GM21619 (cell line): Measurements from ENCODE around the gene MYOZ1.
"Not testable (repeated sequence)": the region's sequence is repeated elsewhere in the genome, so short reads cannot be mapped to it uniquely, and the experiment has no call there.

Experiments
- ATAC-seq: cut with Tn5 transposase; IDR thresholded peaks from one replicate; pipeline ENCODE4 v1.9.1; 2021; ENCODE audit not compliant: unreplicated experiment

The MYOZ1 gene

DNA sequence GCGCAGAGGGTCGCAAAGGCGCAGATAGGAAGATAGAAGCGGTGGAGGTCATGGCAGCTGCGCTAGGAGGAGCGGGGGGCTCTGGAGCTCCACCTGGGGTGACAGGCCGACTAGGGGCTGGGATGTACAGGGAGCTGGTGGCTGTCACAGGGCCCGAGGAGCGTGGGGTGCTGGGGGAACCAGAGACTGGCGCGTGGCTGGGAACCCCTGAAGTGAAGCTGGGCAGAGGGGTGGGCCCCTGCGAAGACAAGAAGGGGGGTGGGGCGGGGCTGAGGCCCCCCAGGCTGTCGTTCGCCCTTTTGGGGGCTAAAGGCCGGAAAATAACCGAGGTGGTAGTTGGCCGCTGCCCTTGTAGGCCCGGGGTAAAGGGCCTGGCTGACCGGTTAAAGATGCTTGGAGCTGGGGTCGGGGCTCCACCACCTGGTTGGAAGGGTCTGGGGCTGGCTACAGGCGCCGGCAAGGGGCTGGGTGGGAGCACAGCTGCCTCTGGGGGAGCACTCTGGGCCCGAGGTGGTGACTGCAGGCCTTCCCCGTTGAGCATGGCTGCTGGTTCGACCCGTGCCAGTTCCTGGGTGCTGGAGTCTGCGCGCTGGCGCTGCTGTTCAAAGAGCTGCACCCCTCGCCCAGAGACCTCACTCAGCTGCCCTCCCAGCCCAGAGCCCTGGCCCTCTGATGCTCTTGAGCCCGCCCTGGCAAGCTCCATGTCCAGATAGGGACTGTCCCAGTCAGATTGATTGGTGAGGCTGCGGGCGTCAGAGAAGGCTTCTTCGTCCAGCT, 6.8 kb upstream of the MYOZ1 start:
- ATAC-seq, result no peak

DNA sequence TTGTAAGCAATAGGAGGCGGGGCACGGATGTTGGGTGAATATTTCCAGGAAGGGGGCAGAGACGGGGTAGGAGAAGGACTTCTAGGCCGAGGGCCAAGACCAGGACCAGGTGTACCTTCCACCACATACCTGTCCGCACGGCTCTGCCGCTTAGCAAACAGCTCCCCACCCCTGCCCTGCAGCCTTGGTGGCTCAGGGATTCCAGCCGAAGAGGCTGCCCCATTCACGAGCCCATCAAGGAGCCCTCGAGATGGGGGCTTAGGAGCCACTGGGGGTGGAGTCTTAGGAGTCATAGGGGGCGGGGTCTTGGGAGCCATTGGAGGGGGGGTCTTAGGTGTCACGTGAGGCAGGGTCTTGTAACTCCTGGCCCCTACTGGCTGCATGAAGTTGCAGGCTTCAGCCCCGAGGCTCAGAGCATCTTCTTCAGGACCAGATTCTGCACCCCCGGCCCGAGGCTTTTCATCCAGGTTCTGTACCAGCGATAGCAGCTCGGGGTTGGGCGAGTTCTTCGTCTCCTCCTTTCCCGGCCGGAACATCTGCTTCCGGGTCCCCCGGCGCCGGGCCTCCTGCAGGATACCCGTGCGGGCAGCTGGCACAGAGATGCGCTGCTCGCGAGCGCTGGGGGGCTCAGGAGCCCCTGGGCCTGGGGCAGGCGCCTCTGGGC, 6.1 kb upstream of the MYOZ1 start:
- ATAC-seq, result no peak

DNA sequence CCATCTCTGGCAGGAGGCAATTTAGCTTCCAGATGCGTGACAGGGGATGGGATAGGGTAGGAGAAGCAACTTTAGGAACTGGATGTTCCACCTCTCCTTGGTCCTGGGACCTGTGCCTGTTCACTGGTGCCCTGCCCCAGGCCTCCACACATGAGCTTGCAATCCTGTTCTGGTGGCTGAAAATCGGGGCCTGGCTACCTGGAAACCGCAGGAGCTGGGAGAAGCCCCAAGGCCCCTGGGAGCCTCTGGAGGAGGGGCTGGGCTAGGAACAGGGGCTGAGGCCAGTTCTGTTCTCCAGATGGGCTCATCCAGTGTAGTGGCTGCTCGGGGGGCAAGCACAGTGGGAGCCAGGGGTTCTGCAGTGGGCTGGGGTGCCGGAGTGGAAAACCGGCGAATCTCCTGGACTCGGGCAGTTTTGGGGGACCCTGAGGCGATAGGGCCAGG, 5.3 kb upstream of the MYOZ1 start:
- ATAC-seq, result no peak

DNA sequence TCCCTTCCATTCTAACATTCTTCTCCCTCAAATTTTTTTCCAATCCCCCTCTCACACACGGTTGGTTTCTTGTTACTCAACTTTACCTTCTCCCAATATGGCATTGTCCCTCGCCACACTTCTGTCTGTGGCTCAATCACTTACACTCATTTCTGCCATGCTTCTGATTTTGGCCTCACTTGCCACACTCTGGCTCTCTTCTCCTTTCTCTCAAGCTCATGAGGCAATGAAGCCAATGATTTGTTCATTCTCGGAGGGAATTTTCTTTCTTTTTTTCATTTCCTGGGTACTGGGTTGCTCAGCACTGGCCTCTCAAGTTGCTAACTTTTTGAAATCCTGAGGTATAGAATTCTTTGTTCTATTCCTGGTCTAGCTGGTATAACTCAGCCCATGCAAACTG, 4.0 kb upstream of the MYOZ1 start:
- ATAC-seq, result no peak

DNA sequence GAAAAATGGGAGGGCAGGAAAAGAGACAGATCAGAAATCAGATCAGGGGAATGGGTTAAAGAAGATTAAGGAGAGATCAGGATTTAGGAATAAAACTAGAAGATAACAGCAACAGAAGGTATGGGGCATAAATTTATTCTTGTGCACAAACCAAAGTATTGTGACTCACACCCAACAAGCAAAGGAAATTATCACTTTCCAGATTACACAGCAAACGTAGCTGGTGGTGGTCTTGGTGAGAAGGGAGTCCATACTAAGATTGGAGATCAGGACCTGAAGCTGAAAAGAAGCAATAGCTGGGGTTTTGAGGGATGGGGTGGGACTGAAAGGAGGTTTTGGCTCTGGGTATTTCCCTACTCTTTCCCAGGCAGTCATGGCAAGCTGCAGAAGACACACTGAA, 3.5 kb upstream of the MYOZ1 start:
- no peak for ATAC-seq

DNA sequence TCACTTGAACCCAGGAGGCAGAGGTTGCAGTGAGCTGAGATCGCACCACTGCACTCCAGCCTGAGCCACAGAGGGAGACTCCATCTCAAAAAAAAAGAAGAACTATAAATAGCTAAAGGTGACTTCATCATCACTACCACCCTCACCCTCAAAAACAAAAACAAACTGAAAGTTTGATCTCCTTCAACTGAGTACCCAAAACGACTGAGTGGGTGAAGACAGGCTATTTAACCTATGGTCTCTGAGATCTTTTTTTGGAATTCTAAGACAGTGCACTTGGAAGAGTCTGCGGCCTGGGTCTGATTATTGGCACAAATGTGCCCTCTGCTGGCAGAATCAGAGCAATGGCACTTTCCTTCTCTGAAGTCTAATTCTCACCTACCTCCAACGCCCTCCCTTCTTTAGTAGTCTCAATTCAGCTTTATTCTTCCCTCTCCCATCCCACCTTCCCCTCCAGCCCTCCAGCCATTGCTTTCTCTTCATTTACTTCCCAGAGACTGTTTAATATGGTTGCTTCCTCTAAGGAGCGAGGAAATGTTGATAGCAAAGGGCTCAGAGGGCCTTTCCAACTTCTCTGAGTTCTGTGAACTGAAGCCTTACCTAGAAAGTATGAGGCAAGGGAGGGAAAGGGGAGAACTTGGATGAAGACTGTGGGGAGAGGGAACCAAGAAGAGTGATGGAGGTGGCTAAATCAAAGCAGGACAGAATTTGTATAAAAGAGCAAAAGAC, 2.9 kb upstream of the MYOZ1 start:
- no peak for ATAC-seq

DNA sequence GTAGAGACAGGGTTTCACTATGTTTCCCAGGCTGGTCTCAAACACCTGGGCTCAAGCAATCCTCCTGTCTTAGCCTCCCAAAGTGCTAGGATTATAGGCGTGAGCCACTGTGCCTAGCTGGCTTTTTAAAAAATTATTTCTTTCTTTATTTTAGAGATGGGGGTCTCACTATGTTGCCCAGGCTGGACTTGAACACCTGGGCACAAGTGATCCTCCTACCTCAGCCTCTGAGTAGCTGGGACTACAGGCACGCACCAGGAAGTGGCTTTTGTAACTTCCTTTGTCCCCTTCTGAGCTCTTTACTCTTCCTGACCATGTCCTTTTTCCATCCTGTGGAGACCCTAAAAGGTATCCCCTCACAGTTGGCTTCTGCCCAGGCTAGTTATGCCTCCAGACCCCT, 2.1 kb upstream of the MYOZ1 start:
- no peak for ATAC-seq

DNA sequence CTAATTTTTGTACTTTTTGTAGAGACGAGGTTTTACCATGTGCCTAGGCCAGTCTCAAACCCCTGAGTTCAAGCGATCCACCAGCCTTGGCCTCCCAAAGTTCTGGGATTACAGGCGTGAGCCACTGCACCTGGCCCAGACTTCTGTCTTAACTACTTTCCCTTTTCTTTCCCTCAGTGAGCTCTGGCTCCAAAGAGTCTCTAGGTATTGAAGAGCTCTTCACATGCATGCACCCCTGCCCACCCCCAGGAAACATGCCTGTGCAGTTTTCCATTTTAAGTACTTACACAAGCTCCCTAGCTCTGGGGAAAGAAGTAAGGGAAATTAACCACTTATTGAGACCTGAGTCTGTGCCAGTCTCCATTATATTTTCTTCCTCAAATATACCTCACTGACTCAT, 2.0 kb downstream of the MYOZ1 start:
- ATAC-seq, result no peak

DNA sequence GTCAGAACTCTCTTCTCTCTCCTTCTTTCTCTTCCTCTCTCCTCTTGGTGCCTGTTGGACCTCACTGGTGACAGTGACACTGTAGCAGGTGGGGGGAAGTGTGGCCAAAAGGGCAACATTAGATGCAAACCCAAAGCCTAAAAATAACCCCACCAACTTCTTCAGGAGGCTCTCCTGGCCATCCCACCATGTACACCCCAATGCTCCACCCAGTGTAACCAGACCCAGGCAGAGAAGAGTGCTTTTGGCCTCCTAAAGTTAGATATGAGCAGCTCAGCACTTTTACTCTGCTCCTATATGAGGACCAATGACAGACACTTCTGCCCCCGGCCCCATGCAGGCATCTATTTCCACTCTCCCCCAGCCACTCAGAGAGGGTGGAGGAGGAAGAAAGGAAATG, 5.5 kb downstream of the MYOZ1 start:
- no peak for ATAC-seq

DNA sequence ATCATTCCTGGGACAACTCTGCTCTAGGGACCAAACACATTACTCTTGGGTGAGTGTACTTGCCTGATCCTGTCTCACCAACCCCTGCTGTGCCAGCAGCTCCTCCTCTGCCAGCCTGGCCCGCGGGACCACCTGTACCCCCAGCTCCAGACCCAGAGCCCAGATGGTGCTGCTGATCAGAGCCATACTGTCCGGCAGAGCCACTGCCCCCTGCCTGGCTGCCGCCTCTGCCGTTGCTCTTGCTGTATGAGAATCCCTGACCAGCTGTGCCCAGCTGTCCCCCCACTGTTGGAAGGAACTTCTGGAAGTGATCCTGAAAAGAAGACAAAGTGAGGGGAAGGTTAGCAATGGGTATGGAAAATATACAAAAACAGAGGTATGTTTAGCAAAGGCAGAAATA, 6.9 kb downstream of the MYOZ1 start:
- ATAC-seq, result no peak

DNA sequence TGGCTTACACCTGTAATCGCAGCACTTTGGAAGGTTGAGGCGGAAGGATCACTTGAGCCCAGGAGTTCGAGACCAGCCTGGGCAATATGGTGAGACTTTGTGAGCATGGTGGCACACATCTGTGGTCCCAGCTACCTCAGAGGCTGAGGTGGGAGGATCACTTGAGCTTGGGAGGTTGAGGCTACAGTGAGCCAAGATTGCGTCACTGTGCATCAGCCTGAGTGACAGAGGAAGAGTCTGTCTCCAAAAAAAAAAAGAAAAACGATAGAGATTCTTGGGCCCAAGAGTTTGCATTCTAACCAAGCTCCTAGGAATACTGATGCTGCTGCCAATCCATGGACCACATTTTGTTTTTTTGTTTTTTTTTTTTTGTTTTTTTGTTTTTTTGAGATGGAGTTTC, 12.1 kb downstream of the MYOZ1 start:
- no peak for ATAC-seq

DNA sequence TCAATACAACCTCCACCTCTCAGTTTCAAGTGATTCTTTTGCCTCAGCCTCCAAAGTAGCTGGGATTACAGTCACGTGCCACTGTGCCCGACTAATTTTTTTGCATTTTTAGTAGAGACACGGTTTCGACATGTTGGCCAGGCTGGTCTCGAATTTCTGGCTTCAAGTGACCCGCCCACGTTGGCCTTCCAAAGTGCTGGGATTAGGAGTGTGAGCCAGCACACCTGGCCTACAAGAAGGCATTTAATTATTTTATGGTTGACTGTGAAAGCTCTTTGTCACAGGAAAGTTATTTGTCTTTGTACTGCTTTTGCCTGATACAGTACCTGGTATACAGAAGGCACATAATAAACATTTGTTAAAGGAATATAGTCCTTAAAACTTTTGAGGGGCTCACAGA, 12.9 kb downstream of the MYOZ1 start:
- no peak for ATAC-seq

DNA sequence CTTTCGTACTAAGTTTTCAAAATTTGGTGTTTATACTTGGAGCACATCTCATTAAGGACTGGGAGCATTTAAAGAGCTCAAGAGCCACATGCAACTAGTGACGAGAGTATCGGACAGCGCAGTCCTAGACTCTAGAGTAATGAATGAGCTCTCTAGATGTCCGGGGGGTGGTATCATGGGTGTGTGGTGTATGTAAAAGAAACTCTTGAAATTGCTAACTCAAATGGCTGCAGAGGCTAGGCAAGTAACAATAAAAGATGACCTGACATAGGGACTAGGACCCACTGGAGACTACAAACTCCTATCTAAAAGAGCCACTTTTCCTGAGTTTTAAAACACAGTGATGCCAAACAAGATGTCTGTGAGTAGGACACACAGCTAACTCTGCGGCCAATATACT, 14.0 kb downstream of the MYOZ1 start:
- ATAC-seq, result no peak

DNA sequence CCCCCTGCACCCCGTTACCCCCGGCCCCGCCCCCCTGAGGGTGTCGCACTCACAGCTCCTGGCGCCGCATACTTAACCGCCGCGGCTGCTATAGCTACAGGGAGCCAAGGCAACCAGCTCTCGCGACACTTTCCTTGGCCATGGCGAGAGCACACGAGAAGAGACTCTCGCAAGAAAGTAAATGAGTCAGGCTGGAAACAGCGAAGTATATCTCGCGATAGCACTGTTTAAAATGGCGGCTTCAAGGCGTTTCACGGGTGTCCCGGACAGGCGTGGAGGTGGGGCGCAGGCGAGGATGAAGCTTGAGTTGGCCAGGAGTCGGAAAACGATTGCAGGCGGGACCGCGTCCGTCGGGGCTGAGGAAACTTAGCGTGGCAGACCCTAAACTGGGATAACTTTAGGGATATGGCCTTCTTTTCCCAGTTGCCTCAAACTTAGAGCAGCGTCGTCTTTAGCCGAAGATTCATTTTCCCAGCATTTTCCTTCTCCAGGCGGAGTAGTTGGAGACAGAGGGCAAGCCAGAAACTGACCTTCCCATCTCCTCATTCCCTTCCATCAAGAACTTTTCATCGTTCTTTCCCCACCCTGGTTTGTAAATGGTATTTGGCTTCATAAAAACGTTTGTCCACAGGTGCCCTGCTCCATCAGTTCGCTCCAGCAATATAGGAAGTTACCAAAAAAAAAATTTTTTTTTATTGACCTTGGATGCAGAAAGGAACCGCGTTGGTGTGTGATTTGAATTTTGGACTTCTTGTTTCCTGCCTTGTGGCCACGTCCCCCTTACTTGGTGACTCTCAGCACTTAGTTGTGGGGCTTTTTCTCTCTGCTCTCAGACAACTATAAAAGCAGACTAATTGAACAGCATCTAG, 15.2 kb downstream of the MYOZ1 start:
- peak; percentile 93 for ATAC-seq

DNA sequence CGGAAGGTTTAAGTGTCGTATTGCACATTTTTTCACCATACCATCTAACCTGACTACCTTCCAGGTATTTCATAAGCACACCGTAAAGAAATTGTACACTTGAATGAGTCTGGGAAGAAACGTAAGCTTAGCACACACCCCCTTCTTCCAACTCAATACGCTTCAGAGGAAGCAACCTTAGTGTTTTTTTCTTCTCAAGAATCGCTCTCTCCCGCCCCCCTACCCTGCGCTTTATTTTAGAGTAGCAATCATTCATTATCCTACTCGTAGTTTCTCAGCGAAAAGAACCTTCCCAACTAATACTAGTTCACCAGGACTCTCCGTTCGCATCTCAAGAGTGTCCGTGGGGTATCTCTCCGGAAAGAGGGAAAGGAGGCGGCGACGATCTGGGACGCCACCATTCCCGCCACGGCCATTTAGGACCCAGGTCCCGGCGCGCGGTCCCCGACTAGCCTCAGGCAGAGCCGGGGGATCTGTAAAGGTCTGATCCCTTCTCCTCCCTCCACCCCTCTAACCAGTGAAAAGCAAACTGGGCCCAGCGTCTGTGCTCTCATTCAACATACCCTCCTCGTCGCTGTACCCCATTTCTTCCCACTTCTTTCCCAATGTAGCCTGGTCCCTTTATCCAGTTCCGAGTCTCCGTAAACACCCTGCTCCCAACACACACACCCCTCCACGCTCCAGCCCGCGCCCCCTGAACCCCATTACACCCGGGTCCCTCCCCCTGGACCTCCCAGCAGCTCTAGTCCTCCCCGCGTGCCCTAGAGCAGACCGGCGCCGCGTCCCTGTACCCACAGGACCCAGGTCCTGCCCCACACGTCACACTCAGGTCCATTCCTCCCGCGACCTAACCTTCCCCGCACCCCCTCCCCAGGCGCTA, 16.0 kb downstream of the MYOZ1 start:
- peak; percentile 23 for ATAC-seq

DNA sequence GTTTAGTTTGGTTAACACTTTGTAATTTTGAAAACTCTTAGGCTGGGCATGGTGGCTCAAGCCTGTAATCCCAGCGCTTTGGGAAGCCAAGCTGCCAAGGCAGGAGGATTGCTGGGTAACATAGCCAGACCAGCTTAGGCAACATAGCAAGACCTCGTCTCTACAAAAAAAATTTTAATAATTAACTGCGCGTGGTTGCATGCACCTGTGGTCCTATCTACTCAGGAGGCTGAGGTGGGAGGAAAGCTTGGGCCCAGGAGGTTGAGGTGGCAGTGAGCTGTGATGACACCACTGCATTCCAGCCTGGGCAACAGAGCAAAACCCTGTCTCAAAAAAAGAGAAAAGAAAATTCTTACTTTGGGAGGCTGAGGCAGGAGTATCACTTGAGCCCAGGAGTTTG, 18.2 kb downstream of the MYOZ1 start:
- ATAC-seq, result no peak

DNA sequence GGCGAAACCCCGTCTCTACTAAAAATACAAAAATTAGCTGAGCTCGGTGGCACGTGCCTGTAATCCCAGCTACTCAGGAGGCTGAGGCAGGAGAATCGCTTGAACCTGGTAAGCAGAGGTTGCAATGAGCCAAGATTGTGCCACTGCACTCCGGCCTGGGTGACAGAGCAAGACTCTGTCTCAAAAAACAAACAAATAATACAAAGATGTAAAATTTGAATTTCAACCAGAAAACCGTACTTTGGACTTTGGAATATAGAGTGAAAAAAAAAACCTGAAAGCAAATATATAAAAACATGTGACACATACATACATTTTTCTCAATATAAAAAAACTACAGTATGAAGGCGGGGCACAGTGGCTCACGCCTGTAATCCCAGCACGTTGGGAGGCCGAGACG, 20.3 kb downstream of the MYOZ1 start:
- not testable (repeated sequence) for ATAC-seq

DNA sequence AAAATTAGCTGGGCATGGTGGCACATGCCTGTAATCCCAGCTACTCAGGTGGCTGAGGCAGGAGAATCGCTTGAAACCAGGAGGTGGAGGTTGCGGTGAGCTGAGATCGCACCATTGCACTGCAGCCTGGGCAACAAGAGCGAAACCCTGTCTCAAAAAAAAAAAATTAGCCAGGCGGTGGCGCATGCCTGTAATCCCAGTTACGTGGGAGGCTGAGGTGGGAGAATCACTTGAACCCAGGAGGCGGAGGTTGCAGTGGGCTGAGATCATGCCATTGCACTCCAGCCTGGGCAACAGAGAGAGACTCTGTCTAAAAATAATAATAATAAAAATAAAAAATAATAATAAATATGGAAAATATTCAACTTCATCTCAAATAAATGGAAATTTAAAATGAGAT, 24.1 kb downstream of the MYOZ1 start:
- ATAC-seq, result not testable (repeated sequence)

DNA sequence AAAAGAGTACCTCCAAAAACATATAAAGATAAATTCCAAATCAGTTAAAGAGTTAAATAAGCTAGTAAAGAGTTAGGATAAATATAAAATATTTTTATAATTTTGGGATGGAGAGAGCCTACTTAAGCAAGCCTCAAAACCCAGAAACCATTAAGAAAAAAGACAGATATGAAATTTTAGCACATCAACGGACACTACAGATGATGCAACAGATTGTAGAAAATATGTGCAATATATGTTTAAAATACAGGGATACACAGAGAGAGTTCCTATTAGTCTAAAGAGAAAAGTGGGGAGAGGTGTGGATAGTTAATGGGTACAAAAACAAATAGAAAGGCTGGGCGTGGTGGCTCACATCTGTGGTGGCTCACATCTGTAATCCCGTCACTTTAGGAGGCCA, 26.6 kb downstream of the MYOZ1 start:
- no peak for ATAC-seq

DNA sequence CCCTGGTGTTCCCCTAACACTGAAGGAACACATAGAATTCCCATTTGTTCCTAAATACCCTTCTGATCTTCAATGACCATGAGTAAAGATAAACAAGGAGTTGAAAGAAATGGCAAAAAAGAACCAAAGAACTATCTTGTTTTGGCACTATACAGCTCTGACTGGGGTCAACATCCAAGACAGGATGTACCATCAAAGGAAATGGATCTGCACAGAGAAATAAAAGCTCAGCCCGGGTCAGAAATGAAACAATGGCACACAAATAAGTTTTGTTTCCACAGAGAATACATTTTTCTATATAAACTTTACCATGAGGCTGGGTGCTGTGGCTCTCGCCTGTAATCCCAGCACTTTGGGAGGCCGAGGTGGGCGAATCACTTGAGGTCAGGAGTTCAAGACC, 32.2 kb downstream of the MYOZ1 start:
- no peak for ATAC-seq
